Fibroblast of skin of right biceps (primary cell): ENCODE data around the gene KRTAP1-1.
A peak's percentile ranks its signal among the peaks of the same experiment; 100 is the strongest.
"Not testable (repeated sequence)": the region's sequence is repeated elsewhere in the genome, so short reads cannot be mapped to it uniquely, and the experiment has no call there.

Experiments
- DNase-seq: peaks from one replicate; pipeline ENCODE4 v3.0.0-alpha.2; 2013

KRTAP1-1 gene

GRCh38 chr17:41054556-41054955, 13.3 kb upstream of the KRTAP1-1 start:
- not testable (repeated sequence) for DNase-seq

DNA sequence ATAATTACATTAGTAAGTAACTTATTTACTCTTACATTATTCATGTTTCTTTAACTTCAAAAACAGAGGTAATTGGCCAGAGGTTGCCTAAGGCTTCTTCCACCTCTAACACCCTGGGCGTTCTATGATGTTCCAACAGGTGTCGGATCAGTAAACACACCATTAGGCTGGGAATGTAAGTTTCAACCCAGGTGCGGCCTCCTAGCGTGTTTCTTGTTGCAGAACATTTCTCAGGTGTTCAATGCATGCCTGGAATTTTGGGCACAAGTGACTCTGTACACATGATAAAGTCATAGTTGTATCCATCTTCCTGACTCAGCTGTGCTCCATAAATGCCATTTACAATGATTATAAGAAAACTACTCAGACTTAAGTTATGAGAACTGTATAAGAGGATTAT, 12.8 kb upstream of the KRTAP1-1 start:
- DNase-seq = no peak

GRCh38 chr17:41052566-41052965, 11.3 kb upstream of the KRTAP1-1 start:
- DNase-seq = peak; percentile 68

GRCh38 chr17:41049110-41049509, 7.9 kb upstream of the KRTAP1-1 start:
- DNase-seq = peak; percentile 70

DNA sequence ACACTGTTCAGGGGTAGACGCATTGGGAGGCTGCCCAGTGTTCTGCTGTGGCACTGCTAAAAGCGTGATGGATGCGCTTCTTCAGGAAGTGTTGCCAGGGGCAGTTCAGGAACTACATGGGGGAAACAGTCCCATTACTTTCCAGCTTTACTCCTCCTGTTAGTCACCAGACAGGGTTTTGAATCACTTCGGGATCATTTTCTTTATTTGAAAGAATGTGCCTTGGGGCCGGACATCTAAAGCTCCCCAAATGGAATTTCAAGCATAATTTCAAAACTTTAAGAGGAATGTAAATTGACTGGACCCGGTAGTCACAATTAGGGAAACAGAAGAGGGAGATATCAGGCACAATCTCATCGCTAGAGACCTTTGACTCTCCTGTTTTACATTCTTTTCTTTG, 7.2 kb upstream of the KRTAP1-1 start:
- peak; percentile 80 for DNase-seq

- DNase-seq = not testable (repeated sequence)
Observed at GRCh38 chr17:41046735-41047465, 5.7 kb upstream of the KRTAP1-1 start, which contains the start of gene KRTAP2-1. KRTAP2-1 (minus strand) TSS chr17:41047316; CDS start chr17:41047267, 49 bp downstream.

DNA sequence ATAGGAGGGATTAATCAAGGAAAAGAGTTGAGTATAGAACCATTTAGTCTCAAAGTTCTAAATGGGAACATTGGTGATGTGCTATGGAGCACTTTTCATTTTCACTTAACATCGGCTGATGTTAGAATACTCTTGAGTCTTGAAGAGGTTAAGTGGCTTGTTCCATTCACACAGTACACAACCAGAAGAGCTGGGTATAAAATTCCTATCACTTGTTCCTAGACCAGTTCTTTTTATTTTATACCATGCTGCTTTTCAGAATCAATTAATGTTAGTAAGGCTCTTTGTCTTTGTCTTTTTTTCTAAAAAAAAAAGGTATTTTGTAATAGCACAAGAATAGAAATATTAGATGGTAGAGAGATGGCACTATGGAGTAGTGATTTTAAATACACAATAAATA, 1.7 kb upstream of the KRTAP1-1 start:
- DNase-seq = no peak

GRCh38 chr17:41037853-41038350, 3.3 kb downstream of the KRTAP1-1 start:
- no peak for DNase-seq

GRCh38 chr17:41034346-41034935, 6.8 kb downstream of the KRTAP1-1 start, which contains the start of gene KRTAP1-3:
KRTAP1-3 (minus strand) TSS chr17:41034874; CDS start chr17:41034821, 53 bp downstream.
- not testable (repeated sequence) for DNase-seq

DNA sequence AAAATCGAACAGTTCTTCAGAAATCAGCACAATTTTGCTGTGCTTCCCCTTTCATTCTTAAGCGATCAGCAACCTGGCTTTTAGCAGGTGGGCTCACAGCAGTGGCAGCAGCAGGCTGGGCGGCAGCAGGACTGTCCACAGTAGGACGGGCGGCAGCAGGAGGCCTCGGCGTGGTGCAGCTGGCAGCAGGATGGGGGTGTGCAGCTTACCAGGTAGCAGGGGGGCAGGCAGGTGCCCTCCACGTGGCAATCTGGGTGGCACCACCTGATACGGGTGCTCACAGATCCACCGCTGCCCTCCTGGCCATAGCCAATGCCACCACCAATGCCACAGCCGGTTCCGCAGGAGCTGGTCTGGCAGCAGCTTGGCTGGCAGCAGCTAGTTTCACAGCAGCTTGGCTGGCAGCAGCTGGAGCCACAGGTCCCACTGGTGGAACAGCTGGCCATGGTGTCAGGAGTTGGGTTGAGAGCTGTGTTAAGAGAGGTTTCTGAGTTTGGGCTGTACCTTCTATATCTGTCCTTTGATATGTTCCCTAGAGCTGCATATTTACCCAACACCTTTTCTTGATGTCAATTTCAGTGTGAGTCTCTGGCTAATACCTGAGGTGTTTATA, 11.5 kb downstream of the KRTAP1-1 start, which contains the start of gene KRTAP1-4:
KRTAP1-4 (minus strand) TSS at position 563 of the 613 bp plus-strand sequence; CDS start at position 446, 117 bp downstream.
- DNase-seq = no peak

GRCh38 chr17:41026715-41027471, 14.4 kb downstream of the KRTAP1-1 start, which contains the start of gene KRTAP1-5:
KRTAP1-5 (minus strand) TSS chr17:41027208; CDS start chr17:41027155, 53 bp downstream.
- DNase-seq = peak; percentile 75

DNA sequence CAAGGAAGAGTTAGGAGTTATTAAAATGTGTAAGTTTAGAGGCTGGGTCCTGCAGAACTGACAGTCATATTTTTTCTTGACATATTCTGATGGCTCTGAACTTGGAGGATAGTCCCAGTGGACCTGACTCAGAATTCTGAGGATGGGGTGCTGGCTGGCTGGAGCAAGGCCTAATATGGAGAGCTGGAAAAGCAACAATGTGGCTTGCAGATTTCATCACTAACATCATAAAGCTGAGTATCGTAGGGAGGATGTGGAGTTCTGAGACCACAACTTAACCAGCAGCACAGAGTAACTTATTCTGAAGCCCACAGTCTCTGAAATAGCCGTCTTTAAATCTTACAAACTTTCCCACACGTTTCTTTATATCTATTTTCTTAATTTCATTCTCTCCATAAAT, 16.6 kb downstream of the KRTAP1-1 start:
- DNase-seq = peak; percentile 65

- DNase-seq = no peak
Observed at GRCh38 chr17:41020336-41020735, 20.9 kb downstream of the KRTAP1-1 start.

DNA sequence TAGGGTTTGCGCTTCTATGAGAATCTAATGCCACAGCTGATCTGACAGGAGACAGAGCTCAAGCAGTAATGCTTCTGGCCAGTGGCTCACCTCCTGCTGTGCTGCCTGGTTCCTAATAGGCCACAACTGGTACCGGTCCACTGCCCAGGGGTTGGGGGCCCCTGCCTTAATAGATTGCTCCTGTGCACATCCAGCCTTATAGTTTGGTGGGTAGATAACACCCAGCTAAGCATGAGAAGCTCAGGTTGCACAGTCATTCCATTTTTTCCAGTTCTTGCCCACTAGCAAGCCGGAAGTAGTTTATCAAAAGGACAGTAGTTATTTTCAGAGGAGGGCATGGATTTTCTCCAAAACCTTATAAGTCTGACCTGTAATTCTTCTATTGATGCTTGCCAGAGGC, 21.8 kb downstream of the KRTAP1-1 start:
- DNase-seq = no peak

GRCh38 chr17:41018541-41018940, 22.7 kb downstream of the KRTAP1-1 start:
- DNase-seq = no peak

DNA sequence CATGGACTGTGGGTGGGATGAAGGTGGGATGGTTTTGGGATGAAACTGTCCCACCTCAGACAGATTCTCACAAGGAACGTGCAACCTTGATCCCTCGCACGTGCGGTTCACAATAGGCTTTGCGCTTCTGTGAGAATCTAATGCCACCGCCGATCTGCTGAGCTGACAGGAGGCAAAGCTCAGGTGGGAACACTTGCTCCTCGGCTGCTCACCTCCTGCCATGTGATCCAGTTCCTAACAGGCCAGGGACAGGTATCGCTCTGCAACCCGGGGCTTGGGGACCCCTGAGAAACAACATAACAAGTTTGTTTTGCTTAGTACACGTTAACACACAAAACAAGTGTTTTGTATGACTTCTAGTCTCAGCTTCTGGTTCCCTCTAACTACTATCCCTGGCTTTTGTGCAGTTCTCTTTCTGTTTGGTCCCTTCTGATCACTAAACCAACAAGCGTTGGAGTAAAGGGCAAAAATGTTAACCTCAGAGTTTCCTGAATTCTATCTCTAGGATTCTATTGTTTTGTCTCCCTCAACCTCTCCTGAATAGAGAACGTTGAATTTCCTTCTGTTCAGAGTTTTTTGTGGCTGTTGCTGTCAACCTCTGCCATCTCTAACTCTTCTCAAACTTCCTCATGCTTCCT, 24.6 kb downstream of the KRTAP1-1 start:
- no peak for DNase-seq

DNA sequence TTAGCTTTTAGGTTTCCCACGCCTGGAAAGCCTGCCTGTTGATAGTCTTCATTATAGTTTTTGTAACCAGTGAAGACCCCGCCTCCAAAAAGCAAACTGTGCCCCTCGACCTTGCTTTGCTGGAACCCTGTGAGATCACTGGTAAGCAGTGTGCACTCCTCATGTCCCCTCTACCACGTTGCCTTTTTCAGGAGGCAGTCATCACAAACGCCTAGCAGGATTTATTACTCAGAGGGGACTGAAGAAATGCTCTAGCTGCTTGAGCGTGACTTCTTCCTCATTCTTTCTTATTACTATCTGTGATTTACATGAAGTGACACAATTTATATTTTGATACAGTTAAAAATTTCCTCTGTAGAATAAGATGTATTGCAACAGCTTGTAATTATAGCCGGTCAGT, 25.8 kb downstream of the KRTAP1-1 start:
- peak; percentile 32 for DNase-seq

DNA sequence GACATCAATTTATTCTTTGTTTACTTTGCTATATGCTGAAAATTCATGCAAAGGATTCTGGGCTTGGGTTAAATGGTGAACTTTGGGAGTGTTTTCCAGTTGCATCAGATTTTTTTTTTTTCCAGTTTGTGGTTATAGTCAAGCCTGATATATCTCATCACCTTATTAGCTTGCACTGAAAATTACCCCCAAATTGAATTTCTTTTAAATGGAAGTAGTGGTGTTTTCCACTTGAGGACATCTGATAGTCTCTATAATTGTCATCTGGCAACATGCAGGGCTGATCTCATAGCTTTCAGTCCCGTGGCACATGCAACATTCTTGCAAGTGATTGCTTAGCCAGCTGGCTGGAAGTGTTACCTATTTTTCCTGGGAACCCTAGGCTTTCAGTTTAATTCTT, 27.6 kb downstream of the KRTAP1-1 start:
- DNase-seq = peak; percentile 58

DNA sequence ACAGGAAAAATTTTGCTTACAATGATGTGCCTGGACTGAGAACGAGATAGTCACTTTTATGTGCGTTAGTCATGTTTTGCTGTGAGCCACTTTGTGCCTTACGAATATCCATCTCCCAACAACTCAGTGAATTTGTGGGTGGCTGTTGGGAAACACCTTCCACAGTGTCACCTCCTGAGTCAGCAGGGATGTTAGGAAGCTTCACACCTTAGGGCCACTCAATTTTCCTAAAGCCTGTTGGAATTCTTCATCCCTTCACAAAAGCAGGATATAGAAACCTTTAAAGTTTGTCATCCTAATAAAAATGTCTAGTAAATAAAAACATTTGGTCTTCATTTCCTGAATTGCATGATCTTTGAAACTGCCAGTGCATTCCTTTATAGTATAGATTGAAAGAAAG, 28.1 kb downstream of the KRTAP1-1 start:
- peak; percentile 37 for DNase-seq

GRCh38 chr17:41012326-41013120, 28.7 kb downstream of the KRTAP1-1 start:
- DNase-seq = no peak

GRCh38 chr17:41010441-41010840, 30.8 kb downstream of the KRTAP1-1 start:
- DNase-seq = no peak
